Measurements from ENCODE around the gene MOSMO.

Gene MOSMO

GRCh38 chr16:22089910-22090309 is 82.0 kb downstream of the MOSMO start:
- Histone ChIP-seq H3K4me3 (no peak overlapping the region), H3K27ac (no peak overlapping the region)
- TF ChIP-seq CTCF (IDR thresholded peaks at IDR 0.05): no peak
- DNase-seq (ENCODE audit: low spot score): no peak

GRCh38 chr16:22091721-22092120 is 83.8 kb downstream of the MOSMO start:
- Histone ChIP-seq H3K4me3 (no peak overlapping the region), H3K27ac (no peak overlapping the region)
- no peak for TF ChIP-seq CTCF (IDR thresholded peaks at IDR 0.05)
- no peak for DNase-seq (ENCODE audit: low spot score)

- Histone ChIP-seq H3K27ac (no peak within 1 kb of the TSS), H3K4me3 (no peak within 1 kb of the TSS)
- DNase-seq (ENCODE audit: low spot score): no peak
- no peak for TF ChIP-seq CTCF (IDR thresholded peaks at IDR 0.05)
These were observed 84.4 kb downstream of the MOSMO start, which contains the start of gene VWA3A for GRCh38 chr16:22092143-22092933. Gene VWA3A, plus strand, starts transcription at chr16:22092541. Its CDS starts 97 bp downstream, at chr16:22092638.

GRCh38 chr16:22093331-22093730 is 85.4 kb downstream of the MOSMO start:
- no peak overlapping the region for H3K4me3 ChIP-seq
- DNase-seq (ENCODE audit: low spot score): no peak
- no peak for TF ChIP-seq CTCF (IDR thresholded peaks at IDR 0.05)
- no peak overlapping the region for H3K27ac ChIP-seq

GRCh38 chr16:22093996-22094395 is 86.1 kb downstream of the MOSMO start:
- Histone ChIP-seq H3K4me3 (no peak overlapping the region), H3K27ac (no peak overlapping the region)
- no peak for DNase-seq (ENCODE audit: low spot score)
- TF ChIP-seq CTCF (IDR thresholded peaks at IDR 0.05): no peak

GRCh38 chr16:22098405-22099255 is 90.7 kb downstream of the MOSMO start:
- TF ChIP-seq CTCF (IDR thresholded peaks at IDR 0.05): no peak
- no peak for DNase-seq (ENCODE audit: low spot score)
- no peak overlapping the region for H3K27ac ChIP-seq
- no peak overlapping the region for H3K4me3 ChIP-seq
